Skin of body (tissue), 2 donors: ENCODE results near the gene NXPH1. TPM values are rescaled to one million over a fixed set of nuclear protein-coding genes. Genes with fewer than 3 reads are reported as not detected.
A peak's percentile ranks its signal among the peaks of the same experiment; 100 is the strongest.

Experiments
- DNase-seq: peaks from one replicate; lab custom pipeline; 2025; lab: John Stamatoyannopoulos, UW
- total RNA-seq: library from RNA; depleted of rRNA; stranded (reverse); fragments of >200 nt; gene quantifications from one replicate; pipeline ENCODE4 v1.2.3, GENCODE V29; 2014

NXPH1 gene
- total RNA-seq, 1 donor from 2014 or later = 0.10 TPM

GRCh38 chr7:8590225-8590624 is 156.8 kb downstream of the NXPH1 start:
- no peak for DNase-seq

- no peak for DNase-seq
Observed at GRCh38 chr7:8590791-8591190, 157.4 kb downstream of the NXPH1 start.

- no peak for DNase-seq
Observed at GRCh38 chr7:8591289-8591688, 157.9 kb downstream of the NXPH1 start.

- DNase-seq = no peak
Observed at GRCh38 chr7:8592167-8592566, 158.8 kb downstream of the NXPH1 start.

DNA sequence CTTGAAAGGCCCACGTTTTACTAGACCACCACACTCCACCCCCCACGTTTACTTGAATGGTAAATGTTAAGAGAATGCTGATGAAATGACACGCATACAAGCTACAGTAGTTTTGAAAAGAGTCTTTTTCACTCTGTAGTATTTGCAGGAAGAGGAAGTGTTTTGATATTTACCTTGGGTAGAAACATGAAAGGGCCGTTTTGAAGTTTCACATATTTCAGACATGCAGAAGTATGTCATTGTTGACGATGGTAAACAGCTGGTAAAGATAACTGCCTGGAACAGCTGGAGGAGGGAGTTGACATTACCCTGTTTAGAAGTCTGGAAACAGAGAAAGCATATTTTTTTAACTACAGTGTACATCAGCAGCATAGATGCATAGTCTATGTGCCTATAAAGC is 160.7 kb downstream of the NXPH1 start:
- DNase-seq = no peak

GRCh38 chr7:8597565-8597964 is 164.2 kb downstream of the NXPH1 start:
- no peak for DNase-seq

GRCh38 chr7:8601121-8601520 is 167.7 kb downstream of the NXPH1 start:
- DNase-seq = no peak

DNA sequence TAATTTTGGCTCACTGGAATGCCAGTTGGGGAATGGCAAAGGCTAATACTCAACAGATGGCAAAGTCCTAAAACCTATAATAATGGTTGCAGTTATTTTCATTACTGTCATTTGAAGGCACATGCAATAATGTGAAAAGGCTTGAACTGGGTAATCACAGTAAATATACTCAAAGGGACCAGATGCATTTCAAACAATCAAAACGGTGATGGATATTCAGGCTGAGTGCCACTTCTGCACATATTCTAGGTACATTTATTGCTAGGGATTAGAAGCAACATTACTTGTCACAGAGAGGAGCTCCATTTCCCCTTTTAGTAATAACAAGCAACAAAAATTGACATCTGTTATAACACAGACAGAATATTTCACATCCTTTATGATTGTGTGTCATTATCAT is 171.8 kb downstream of the NXPH1 start:
- DNase-seq = no peak

DNA sequence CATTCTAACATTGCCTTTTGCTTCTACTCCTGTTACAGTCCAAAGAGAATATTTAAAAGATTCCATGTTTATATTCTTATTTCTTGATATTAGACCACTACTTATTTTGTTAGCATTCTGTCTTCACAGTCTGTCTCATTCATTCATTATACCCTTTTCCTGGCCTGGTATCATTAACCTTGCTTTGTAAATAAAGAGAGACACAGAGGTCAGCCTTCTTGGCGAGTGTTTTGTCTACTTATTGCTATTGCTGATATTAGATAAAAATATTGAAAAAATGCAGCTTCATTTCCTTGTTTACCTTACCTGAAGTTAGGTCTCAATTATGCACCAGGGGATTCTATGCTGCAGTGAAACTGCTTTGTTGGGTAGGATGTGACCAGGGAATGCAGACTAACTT is 179.2 kb downstream of the NXPH1 start:
- no peak for DNase-seq

DNA sequence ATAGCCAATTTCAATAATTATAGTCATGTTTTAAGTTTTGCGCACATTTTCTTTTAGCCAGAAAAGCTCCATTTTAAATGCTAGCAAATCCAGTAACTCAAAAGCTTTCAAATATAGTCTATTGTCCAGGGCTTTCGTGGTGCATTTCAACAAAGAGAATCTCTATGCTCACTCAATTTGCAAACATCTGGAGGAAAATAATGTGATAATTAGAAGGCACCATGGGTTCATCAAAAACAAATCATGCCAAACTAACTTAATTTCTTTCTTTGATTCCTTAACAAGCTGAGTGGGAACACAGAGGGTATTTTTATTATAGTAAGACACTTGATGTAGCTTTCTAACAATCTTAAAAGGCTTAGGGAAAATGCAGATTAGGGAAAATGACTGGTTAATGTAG is 179.8 kb downstream of the NXPH1 start:
- DNase-seq = no peak

DNA sequence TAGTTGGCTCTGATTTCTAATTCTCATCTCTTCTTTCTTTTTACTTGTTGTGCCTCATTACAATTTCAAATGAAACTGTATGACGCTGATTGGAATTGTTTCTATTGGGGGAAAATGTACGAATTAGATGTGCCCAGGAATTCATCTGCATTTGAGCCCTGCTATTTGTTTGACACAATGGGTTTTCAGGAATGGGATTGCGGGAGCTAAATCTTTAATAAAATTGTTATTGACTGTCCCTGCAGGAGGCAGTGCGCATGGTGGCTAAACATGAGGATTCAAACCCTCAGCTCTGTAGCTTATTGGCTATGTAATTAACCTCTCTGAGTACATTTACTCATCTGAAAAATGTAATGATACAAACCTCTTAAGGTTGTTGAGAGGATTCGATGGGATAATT is 181.6 kb downstream of the NXPH1 start:
- DNase-seq = no peak

DNA sequence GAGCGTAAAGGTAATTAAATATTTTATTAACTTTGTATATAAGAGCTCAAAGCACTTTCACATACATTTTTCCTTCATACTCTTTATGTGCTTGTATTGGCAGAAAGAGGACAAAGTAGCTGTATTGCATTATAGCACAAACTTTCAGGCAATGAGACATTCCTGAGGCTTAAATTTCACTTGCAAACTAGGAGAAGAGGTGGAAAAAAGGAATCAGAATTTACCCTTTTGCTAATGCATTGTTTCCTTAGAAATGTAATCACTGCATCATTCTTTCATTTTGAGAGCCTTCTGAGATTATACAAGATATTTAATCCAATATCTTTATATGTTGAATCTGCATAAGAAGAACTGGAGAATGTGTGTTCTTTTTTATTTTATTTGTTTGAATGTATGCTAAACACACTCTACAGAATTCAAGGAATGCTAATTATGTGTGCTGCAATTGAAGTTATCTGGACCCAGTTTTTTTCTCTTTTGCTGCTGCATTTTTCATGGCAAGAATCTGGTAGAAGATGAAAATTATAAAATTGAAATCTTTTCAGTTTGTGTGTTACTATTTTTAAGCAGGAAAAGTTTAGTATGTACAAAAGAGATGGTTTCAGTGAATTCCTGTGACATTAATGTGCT is 185.1 kb downstream of the NXPH1 start:
- no peak for DNase-seq

- DNase-seq = no peak
Observed at GRCh38 chr7:8620169-8620568, 186.8 kb downstream of the NXPH1 start.

- DNase-seq = no peak
Observed at GRCh38 chr7:8625612-8626011, 192.2 kb downstream of the NXPH1 start.

GRCh38 chr7:8627325-8627724 is 193.9 kb downstream of the NXPH1 start:
- DNase-seq = no peak

GRCh38 chr7:8628656-8629055 is 195.2 kb downstream of the NXPH1 start:
- DNase-seq = no peak

- peak; percentile 34 for DNase-seq
Observed at GRCh38 chr7:8629504-8629903, 196.1 kb downstream of the NXPH1 start.

GRCh38 chr7:8637322-8637721 is 203.9 kb downstream of the NXPH1 start:
- no peak for DNase-seq

GRCh38 chr7:8638076-8638475 is 204.7 kb downstream of the NXPH1 start:
- DNase-seq = no peak

DNA sequence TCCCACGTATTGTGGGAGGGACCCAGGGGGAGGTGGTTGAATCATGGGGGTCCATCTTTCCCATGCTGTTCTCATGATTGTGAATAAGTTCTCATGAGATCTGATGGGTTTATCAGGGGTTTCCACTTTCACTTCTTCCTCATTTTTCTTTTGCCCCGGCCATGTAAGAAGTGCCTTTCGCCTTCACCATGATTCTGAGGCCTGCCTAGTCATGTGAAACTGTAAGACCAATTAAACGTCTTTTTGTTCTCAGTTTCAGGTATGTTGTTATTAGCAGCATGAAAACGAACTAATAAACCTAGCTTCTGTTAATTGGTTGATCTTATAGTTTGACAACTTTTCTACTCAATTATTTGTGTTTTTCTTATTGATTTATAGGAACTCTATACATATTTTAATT is 206.3 kb downstream of the NXPH1 start:
- DNase-seq = no peak

- DNase-seq = no peak
Observed at GRCh38 chr7:8640671-8641070, 207.3 kb downstream of the NXPH1 start.

DNA sequence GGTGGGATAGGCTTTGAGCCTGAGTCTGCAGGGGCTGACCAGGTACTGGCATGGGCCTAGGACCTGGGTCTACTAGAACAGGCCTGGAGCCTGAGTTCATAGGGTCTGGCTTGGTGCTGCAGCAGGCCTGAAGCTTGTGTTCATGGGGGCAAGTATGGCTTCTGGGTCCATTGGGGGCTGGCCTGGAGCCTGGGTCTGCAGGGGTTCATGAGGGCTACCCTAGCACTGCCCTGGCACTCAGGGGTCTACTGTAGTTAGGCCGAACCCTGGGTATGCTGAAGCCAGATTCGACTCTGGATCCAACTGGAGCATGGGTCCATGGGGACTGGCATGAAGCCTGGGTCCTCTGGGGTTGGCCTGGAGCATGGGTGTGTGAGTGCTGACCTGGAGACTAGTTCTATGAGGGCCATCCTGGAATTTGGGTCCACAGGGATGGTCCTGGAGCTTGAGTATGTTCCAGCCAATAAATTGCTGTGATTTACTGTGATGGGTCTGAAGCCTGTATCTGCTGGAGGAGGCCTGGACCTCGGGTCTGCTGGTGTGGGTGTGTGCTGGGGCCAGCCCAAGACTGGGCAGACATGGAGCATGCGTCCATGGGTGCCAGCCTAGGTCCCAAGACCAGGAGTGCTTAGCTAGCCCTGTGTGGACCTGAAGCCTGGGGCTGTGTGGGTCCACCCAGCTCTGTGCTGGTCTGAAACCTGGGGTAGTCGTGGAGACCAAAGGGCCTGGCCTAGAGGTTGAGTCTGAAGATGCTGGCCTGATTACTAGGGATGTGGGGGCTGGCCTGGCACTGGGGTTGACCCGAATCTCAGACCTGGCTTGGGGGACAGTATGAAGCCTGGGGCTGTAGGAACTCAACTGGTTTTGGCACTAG is 235.5 kb downstream of the NXPH1 start:
- DNase-seq = no peak

DNA sequence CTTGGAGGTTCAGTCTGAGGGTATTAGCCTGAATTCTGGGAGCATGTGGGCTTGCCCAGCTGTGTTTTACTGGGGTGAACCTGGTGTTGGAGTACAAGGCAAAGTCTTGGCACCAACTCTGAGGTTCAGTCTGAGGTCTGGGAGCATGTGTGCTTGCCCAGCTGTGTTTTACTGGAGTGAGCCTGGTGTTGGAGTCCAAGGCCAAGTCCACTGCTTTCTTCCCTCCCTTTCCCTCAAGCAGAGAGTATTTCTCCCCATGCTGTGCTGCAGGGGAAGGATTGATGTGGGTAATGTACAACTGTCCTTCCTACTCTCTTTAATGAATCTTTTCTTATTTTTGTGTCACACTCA is 236.1 kb downstream of the NXPH1 start:
- DNase-seq = no peak
